SIG-M5 treated with dmso at 0.1 percent for 504 hours (cell line): Measurements from ENCODE around the gene SPG11.
A peak's percentile ranks its signal among the peaks of the same experiment; 100 is the strongest.

Experiments
- DNase-seq: peaks from one replicate; lab custom pipeline; 2025; ENCODE audit not compliant: unreplicated experiment; lab: John Stamatoyannopoulos, UW

SPG11 gene

GRCh38 chr15:44620081-44620480, 43.4 kb downstream of the SPG11 start:
- no peak for DNase-seq

DNA sequence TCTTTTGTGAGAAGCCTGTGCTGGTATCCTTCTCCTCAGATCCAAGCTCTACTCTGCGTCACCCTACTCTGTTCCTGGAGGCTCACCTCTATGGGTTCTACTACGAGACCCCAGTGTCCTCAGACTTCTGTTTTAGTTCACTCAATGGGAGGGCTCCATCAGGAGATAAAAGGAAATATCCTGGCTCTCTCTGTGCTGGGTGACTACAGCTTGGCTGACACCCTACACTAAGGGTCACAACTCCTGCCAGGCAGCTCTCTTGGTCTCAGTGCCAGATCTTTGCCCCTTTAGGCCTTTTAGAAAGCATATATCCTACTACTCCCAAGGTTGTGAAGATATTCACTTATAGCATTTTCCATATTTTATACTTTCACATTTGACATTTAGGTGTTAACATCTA, 46.5 kb downstream of the SPG11 start:
- no peak for DNase-seq

GRCh38 chr15:44606740-44607139, 56.7 kb downstream of the SPG11 start:
- DNase-seq: no peak

DNA sequence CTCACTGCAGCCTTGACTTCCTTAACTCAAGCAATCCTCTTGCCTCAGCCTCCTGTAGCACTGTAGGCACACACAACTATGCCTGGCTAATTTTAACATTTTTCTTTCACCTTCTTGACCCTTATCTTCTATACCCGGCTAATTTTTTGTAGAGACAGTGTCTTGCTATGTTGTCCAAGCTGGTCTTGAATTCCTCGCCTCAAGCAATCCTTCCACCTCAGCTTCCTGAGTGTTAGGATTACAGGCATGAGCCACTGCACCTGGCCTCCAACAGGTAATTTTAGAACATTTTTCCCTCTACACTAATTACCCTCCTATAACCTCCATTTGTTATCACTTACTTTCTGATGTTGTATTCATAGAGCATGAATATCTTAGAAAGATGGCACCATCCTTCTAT, 60.3 kb downstream of the SPG11 start:
- no peak for DNase-seq

- DNase-seq: no peak
These were observed 64.6 kb downstream of the SPG11 start for GRCh38 chr15:44598892-44599291.

- DNase-seq: no peak
These were observed 65.4 kb downstream of the SPG11 start for GRCh38 chr15:44598066-44598465.

DNA sequence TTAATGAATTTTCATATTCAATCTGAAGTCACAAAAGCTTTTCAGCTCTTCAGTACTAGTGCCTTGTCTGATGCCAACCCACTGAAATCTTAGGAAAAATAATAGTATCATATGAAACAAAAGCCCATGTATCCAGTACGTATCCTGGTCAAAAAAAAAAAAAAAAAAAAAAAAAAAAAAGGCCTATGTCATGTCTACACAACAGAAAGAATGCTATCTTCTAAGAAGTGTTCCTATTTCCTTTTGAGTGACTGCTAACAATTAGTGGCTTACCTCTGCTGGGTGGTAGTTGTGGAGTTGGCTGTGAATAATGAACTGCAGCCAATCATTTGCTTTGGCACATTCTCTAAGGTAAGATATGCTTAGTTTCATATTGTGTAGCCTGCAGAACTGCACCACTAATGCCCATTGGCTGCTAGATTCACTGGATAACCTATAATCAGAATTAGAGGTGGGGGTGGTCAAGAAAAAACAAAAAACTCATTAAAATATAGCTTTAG, 66.9 kb downstream of the SPG11 start:
- no peak for DNase-seq

DNA sequence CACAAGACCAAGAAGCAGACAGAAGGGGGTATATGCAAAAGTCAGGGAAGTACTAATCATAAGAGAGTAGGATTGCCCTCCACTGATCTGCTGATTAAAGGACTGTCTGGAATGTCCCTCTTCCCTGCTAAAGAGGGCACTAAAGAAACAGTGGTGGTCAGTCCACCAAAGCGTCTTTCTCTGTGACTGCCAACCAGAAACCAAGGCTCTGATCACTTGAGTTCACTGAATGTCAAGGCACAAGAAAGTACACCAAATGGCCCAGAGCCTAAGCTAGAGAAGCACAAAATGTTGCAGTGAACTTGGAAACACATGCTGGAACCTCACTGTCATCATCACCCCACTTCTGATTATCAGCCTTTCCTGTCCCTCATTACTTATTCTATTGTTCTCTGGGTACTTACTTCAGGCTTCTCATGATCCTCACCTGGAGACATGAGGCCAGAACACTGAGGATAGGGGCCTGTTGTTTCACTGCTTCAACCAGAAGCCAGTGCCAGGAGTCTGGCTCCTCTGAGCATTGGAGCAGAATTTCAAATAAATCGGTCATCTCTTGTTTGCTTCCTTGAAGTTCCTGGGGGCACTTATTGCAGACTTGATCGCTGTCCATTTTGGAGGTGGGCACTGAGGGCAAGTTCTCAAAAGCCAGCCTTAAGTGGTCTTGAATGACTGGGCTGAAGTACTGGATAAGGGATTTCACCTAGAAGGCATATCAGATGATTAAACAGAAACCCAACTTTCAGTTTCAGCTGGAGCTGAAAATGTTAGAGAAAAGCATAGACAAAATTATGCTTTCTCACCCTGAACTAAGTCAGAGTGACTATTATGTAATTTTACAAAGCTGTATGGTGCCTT, 67.6 kb downstream of the SPG11 start:
- DNase-seq: no peak

DNA sequence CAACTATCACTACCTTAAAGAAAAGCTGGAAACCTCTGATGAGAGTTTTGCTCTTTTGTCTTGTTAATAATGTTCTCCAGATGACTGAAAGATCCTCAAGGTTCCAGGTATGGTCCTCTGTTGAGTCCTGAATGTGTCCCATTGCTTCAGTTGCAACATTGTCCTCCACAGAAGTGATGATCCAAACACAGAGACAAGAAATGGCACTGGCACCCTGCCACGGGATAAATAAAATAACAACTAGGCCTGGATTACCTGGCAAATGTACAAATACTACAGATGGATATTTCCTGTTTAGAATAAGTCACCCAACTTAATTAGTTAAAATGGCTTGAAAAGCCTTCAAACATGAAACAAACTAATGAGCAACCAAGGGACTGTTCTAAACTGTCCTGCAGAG, 68.2 kb downstream of the SPG11 start:
- DNase-seq: no peak

- peak; percentile 4 for DNase-seq
These were observed 70.3 kb downstream of the SPG11 start for GRCh38 chr15:44593042-44593736.

DNA sequence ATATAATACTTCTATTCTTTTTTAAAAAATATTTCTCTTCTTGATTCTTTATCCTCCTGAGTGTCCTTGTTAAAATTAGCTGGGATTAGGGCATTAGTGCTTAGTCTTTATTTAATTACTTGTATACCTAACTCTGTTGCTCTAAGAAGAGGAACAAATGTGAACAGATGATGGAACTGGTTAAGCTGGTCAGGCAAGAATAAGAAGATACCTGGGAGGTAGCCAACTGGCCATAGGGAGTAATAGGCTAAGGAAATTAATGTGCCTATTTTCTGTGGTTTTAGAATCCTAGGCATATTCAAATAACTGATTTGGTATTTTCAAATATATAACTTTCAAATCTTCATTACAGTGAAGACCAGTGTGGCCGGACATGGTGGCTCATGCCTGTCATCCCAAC, 72.1 kb downstream of the SPG11 start:
- no peak for DNase-seq

DNA sequence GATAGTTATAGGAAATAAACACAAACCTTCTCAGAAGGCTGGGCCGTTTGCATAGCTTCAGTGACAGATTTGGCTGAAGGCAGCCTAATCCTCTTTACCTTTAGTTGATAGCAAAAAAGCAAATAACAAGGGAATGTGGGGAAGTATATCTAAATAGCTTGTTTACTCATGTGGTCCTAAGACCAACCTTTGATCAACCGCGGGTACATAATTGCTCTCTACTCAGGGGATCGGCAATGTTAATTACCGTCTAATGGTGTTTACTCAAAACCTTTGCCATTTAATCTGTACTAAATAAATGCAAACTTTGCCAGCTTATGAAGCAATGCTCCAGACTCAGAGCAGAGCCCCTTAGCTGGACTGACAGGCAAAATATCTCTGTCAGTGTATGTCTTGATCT, 74.9 kb downstream of the SPG11 start:
- no peak for DNase-seq

DNA sequence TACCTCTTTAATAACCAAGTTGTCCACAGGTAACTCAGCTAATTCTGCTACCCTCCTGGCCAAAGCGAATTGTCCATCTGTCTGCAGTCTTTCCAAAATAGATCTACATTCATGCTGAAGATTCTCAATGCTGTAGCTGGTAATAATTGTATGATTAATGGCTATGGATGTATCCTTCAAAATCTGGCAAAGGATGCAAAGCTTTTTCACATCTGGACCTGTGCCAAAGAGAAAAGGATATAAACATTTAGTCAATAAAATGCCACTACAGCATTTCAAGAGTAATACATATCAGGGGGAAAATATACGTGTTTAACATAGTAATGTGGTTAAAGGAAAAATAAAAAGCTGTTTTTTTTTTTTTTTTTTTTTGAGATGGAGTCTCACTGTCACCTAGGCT, 77.8 kb downstream of the SPG11 start:
- DNase-seq: no peak

GRCh38 chr15:44584162-44584749, 79.2 kb downstream of the SPG11 start:
- DNase-seq: peak; percentile 40

- no peak for DNase-seq
These were observed 83.4 kb downstream of the SPG11 start for GRCh38 chr15:44580105-44580504.

DNA sequence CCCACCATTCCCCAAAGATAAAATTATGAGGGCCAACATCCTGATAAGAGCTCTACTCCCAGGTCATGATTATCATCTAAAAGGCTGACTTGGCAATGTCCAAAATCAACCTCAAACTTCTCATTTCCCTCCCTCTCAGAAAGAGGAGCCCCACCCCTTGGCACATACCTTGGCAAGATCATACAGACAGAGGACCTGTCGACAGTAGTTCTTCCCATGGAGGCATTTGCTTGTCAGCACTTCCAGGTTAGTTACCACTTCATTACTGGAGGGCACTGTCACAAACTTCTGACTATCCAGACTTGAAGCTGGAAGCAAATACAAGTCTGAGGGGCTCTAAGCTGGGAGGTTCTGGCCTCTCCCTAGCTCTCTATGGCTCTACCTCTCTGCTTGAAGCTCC, 88.7 kb downstream of the SPG11 start:
- no peak for DNase-seq

DNA sequence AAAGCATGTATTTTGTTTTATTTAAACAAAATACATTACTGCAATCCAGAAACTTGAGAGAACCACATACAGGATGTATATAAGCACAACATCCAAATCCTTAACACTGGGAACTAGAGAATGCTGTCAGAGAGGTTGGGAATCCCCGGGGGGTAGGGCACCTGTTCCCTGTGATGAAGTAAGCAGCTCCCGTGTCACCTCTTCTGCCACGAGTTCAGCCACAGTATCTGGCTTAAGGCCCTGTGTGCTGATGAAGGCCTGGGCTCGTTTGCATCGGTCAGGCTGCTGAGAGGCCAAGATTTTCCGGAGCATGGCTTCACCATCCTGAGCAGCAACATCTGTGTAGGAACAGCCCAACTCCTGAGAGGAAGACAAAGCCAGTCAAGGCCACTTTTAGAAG, 90.1 kb downstream of the SPG11 start:
- no peak for DNase-seq

DNA sequence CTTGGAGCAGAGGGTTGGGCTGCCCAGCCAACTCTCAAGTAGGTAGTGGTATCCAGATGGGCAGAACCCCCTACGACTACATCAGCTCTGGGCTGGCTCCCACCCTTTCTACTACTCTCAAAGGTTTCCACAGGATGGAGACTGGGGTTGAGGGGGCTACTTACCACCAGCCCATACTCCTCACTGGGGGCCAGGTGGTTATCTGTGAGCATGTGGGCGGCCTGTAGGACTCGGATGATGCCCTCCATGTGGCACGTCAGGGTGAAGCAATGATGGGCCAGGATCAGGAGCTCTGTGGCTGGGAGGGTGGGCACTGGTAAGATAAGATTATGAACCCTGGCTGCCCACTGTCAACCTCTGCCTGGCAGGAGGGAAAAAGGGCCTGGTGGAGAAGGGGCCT, 93.1 kb downstream of the SPG11 start:
- no peak for DNase-seq

DNA sequence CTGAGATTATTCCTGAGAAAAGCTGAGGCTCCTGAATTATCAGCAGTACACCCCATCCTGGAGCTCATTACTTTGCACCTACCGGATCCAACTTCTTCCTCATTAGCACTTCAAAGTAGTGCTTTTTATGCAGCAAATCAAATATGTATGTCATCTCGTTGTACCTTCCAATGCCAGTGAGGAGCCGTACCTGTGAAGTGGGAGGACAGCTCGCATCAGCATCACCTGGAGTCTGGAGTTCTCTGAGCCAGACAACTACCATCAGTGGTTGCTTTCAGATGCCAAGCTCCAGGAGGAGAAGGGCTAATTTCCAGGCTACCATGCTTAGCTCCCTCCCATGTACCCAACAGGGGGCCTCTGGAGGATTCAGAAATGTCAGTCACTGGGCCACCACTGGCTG, 94.1 kb downstream of the SPG11 start:
- no peak for DNase-seq

DNA sequence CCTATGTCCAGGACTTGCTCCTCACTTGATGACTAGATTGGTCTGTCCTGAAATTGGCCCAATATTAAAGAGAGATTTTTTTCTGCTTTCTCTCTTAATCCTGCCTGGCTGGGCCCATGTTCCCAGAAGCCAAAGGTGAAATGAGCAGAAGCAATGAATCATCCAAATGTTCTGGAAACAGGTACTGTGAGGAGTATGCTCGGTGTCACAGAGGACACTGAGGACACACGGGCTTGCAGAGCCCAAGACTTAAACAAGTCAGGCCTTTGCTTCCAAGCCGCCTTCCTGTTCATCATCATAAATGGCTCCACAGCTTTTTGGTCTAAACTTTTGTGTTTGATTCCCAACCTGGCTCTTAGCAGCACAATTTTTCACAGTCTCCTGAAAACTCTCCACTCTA, 95.1 kb downstream of the SPG11 start:
- no peak for DNase-seq

- no peak for DNase-seq
These were observed 97.3 kb downstream of the SPG11 start for GRCh38 chr15:44566155-44566540.
